ENCODE data around the gene RERE.

RERE gene

DNA sequence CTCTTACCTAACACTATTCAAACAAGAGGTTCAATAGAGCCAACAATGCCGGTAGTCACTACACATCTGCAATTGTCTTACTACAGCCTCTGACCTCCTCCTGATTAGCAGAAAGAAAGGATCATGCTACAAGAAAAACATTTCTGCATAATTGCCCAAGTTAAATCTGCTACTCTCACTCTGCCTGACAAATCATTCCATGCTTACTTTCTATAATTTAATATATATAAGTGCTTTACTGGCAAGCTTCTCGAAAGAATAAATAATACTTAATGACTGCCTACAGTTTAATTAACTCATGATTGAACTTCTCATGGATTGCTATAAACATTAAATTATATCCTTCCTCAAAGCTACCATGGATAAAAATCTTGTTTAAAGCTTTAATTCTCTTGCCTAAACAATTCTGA lies 343.5 kb downstream of the RERE start:
- no peak for DNase-seq (ENCODE audit: low spot score)

DNA sequence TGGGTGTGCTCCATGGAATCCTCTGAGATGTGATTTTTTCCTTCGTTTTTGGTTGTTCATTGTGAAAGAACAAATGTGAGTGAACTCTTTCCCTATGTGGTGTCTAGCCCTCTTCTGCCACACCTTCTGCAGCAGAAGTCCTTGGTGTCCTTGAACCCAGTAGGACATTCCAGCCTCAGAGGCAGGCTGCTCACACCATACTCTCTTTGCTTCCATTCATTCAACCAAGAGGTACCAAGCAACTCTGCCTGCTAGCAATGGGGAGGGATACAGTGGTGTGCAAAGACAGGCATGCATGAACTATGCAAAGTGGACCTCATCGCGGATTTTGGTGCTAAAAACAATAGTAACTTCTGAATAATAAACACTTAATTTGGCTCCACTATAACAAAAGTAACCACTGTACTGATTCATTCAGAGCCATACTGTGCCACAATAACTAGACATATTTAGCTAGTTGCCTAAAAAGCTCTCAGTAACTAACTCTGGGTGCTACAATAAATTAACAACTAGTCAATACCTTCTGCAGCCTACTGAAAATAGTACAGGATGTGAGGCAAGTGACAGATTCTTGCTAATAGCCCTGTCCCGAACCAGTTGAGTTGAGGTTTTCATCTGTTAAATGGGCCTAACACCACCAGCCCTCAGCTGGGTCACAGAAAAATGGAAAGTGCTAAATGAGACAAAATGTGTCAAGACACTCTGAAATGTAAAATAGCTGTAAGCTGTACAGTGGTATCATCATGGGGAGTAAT lies 344.1 kb downstream of the RERE start:
- DNase-seq (ENCODE audit: low spot score): peak; percentile 9

- DNase-seq (ENCODE audit: low spot score): peak; percentile 32
Observed at GRCh38 chr1:8472668-8473067, 344.8 kb downstream of the RERE start.

GRCh38 chr1:8471451-8471850 lies 346.0 kb downstream of the RERE start:
- no peak for DNase-seq (ENCODE audit: low spot score)

- DNase-seq (ENCODE audit: low spot score): no peak
Observed at GRCh38 chr1:8468751-8469150, 348.7 kb downstream of the RERE start.

DNA sequence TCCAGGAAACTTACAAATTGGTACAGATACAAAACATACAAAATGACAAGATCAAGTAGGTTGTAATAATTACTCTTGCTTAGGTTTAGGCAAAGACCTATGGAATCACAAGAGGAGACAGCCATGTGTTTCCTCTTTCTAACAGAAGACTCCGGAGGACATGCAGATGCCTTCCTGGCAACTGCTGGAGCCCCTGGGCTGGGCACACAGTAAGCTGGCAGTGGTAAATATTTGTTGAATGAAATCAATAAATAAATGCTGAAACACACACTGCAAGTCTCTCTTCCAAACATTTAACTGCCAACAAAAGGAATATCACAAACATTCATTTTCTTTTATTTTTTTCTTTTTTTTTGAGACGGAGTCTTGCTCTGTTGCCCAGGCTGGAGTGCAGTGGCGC lies 350.1 kb downstream of the RERE start:
- DNase-seq (ENCODE audit: low spot score): no peak

- DNase-seq (ENCODE audit: low spot score): no peak
Observed at GRCh38 chr1:8465692-8466091, 351.7 kb downstream of the RERE start.

DNA sequence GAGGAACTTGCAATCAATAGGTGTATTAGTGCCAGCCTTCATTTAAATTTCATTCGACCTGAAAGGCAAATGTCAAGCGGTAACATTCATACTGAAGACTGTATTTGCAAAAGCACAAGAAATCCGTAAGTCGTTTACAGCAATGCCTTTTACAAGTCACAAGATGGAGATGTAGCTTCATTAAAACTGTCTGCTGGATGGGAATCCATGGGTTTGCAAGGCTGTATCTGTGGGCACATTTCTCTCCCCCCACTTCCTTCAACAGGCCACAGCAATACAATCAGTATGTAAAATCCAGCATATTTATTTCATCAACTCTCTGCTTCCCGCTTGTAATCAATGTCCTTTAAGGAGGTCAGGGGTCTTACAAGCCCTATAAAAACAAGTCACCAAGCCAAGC lies 352.4 kb downstream of the RERE start:
- no peak for DNase-seq (ENCODE audit: low spot score)

DNA sequence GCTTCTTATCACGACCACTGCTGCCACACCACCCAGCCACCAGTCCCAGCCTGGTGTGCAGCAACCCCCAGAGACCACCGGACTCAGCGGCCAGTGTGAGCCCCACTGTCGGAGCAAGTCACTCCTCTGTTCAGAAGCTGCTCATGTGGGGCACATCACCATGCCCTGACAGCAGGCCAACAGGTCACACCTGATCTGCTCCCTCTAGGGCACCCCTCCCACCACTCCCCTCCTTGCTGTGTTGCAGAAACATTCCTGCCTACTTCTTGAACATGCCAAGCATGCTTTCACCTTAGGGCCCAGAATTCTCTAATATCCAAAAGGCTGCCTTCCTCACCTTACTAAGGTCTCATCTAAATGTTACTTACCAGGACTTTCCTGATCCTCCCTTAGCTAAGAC lies 353.1 kb downstream of the RERE start:
- DNase-seq (ENCODE audit: low spot score): no peak

GRCh38 chr1:8463144-8463927 lies 354.1 kb downstream of the RERE start:
- DNase-seq (ENCODE audit: low spot score): no peak

DNA sequence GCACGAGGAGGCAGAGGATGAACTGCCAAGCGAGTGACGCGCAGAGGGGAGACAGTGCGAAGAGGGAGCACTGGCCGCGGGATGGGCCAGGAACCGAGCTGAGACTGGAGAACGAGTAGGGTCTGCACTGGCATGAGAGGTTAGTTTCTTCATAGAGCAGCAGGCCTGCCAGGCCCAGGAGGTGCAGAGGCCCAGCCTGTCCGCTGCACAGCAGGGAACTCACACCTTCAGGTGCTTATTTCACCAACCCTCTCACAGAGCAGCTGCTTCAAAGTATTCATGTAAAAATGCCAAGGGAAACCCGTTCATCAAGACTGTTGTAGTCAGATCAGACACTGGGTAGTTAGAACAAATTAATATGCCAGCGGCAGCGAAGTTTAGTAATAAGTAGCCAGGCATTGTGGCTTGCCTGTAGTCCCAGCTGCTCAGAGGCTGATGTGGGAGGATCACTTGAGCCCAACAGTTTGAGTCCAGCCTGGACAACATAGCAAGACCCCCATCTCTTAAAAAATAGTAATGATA lies 355.0 kb downstream of the RERE start:
- DNase-seq (ENCODE audit: low spot score): no peak

DNA sequence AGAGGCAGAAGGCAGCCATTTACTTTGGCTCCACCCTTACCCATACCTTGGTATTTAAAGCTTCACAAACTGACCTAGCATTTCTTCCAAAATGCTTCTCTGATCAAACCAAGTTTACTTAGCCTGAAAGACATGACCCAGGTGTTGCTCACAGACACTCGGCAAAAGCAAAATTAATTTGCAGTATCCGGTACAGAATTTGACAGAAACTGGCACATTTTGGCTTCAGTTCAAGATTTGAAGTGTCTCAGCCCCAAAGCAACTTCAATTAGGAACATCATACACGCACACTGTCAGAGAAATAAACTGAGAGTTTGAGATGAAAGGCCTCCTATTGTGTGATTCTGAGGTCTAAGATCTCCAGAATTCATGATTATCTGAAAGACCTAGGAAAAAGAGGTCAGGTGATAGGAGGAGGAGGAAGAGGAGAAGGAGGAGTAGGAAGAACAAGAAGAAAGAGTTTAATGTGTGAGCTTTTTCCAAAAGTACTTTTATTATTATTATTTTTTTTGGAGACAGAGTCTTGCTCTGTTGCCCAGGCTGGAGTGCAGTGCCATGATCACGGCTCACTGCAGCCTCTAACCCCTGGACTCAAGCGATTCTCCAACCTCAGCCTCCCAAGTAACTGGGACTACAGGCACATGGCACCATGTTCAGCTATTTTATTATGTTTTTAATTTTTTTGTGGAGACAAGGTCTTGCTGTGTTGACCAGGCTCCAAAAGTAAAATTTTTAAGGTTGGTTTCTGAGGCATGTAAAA lies 355.9 kb downstream of the RERE start:
- no peak for DNase-seq (ENCODE audit: low spot score)

- DNase-seq (ENCODE audit: low spot score): no peak
Observed at GRCh38 chr1:8460784-8461183, 356.7 kb downstream of the RERE start.

- no peak for DNase-seq (ENCODE audit: low spot score)
Observed at GRCh38 chr1:8460132-8460544, 357.3 kb downstream of the RERE start.

- DNase-seq (ENCODE audit: low spot score): no peak
Observed at GRCh38 chr1:8458607-8459006, 358.8 kb downstream of the RERE start.

DNA sequence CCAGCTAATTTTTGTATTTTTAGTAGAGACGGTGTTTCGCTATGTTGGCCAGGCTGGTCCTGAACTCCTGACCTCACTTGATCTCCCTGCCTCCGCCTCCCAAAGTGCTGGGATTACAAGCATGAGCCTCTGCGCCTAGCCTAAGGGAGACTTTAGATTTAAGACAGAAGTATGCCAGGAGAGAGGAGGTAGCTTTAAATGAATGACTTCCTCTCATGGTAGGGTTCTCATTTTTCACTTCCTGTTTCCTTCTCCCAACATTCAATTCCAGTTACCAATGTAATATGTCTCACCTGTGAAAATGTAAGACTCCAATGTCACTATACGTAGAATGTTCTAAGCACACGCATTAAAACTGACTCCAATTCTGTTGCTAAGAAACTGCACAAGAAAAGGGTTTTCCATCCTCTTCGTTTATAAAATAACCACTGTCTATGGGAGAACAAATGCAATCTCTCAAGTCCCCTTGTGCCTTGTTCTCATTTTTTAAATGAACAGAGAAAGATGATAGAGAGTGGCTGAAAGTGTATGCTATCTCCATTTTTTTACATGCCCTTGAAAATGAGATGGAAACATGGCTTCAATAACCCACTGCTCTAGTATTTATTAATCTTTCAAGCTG lies 359.6 kb downstream of the RERE start:
- DNase-seq (ENCODE audit: low spot score): no peak

- no peak for DNase-seq (ENCODE audit: low spot score)
Observed at GRCh38 chr1:8456991-8457390, 360.4 kb downstream of the RERE start.

DNA sequence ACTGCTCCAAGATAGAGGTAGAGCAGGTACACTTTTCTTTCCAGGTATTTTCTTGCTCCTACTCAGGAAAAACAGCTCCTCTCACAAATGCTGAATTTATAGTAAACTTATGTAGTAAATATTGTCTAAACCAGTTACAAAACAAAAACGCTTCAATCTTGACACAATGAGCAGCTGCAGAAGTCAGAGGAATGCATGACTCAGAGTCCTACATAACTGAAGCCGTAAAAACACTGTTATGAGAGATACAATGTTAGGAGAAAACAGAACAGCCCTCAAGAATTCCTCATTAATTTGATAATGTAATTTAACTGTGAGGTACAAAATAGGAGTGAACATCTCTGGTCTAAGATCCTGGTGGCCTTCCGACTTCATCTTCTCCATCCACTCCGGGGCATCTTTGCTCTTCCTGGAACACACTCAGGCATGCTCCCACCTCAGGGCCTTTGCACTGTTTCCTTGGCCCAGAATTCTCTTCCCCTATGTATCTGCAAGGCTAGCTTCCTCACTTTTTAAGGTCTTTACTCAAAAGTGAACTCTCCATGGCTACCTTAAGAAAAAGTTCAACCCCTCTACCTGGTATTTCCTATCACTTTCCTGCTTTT lies 361.0 kb downstream of the RERE start:
- no peak for DNase-seq (ENCODE audit: low spot score)

DNA sequence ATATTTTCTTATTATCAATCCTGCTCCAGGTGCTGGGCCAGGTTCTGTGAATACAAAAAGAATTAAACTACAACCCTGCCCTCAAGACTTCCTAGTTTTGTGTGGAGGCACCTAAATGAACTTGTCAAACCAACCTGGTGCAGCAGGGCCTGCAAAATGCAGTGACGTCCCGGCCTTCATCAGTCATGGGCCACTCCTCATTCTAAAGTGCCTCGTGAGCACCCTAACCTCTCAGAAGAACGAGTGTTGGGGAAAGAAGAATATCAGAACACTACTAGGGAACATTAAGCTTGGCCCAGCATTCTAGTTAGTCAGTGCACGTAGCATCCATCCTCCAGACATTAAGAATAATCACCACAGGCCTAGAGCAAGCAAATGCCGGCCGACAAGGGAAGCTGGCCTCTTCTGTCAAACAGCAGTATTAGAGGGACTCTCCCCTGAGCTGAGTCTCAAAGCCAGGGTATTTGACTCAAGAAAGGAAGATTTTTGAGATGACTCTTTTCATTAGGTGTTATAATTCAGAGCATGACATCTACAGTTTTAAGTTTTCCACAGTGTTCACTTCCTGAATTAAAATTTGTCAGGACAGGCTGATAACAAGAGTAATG lies 361.6 kb downstream of the RERE start:
- DNase-seq (ENCODE audit: low spot score): no peak

DNA sequence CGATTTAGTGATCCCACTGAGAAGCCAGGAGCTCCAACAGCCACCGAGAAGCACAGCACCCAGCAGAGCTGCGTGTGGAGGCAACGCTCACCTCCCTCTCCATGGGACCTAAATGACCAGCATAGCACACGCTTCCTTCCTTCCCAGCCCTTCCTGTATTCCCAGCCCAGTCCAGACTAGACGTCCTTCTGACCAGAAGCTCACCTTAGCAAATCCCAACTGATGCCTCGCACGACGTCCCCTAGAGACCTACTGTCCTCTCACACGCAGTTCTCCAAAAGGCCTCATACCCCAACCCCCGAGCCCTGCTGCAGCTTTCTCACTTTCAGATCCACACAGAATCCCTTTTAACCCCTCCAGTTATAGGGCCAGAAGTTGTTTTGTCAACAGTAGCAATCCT lies 367.1 kb downstream of the RERE start:
- no peak for DNase-seq (ENCODE audit: low spot score)

GRCh38 chr1:8448911-8449661 lies 368.4 kb downstream of the RERE start:
- DNase-seq (ENCODE audit: low spot score): no peak
